NCI-H69 (cell line): ENCODE measurements around the gene HSD17B12.
A peak's percentile ranks its signal among the peaks of the same experiment; 100 is the strongest.

Source experiments
- DNase-seq: peaks from one replicate; lab custom pipeline; 2025; lab: John Stamatoyannopoulos, UW

The HSD17B12 gene

DNA sequence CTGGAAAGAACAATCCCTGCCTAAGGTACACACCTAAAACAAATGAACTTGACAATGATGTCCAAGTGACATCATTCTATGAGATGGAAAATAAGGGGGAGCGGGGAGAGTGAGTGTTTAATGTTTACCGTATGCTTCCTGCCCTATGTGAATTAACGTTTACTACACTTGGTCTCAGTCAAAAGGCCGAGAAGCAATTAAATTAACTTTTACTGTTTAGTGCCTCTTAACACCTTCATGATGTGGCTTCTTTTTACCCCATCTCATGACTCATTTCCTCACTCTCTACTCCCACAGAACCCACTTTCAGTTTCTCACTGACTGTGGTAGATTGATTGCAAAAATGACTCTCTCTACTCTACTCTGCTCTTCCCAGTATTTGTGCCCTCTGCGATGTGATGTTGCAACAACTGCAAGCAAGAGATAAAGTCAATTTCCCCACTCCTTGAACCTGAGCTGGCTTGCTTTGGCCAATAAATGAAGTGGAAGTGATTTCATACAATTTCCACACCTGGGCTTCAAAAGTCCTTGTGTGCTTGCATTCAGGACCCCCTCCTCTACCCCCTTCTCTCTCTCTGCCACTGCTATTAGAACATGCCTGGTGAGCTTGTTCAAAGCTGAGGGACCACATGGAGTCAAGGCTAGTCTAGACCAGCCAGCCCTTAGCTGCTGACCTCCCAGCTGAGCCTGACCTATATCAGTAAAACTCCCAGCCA is 188.5 kb downstream of the HSD17B12 start:
- DNase-seq, result peak; percentile 13

- DNase-seq, result no peak
These were observed 190.5 kb downstream of the HSD17B12 start for GRCh38 chr11:43871051-43871450.

GRCh38 chr11:43872995-43873394 is 192.5 kb downstream of the HSD17B12 start:
- no peak for DNase-seq

DNA sequence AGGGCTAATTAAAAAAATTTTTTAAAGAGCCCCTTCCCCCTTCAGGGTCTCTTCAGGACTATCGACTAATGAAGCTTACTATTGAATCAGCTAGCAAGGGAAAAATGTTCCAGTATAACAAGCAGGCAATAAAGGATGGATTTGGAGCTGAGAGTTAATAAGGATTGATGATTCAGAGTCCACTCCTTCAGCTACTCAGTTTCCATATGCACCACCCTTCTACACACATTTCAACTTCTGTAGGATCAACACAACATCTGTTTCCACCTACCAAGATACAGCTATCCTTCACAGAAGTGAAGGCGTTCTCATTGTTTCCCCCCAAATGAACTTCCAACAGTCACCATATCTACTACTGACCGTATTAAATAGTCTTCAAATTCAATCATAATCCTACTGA is 193.5 kb downstream of the HSD17B12 start:
- DNase-seq, result no peak

- no peak for DNase-seq
These were observed 194.2 kb downstream of the HSD17B12 start for GRCh38 chr11:43874738-43875137.

- peak; percentile 48 for DNase-seq
These were observed 199.5 kb downstream of the HSD17B12 start for GRCh38 chr11:43879789-43880639.

DNA sequence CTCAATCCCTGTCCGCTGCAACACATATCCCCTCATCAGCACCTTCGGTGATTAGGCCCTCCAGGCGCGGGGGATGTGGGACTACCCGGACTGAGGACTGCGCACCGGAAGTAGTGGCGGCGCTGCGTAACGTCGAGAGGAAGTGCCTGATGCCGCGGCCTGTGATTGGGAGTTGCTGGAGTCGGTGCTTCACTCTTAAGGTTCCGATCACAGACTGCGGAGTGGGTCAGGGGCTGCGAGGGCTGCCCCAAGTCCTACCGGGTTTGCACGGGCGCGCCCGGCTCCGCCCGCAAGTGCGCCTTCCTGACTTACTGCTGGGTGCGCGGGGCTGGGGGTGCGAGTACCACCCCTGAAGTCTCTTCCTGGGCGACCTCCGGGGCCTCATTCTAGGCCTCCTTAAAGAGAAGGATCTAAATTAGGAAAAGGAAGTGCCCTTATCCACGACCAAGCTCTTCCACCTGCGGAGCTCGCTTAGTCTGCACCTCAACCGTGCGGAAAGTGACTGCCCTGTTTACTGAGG is 200.2 kb downstream of the HSD17B12 start, which contains the start of gene ALKBH3:
Gene ALKBH3 (plus strand): TSS at position 192 of the 520 bp plus-strand sequence. CDS start 1,822 bp downstream, outside the sequence.
- DNase-seq, result peak; percentile 98

- DNase-seq, result no peak
These were observed 212.3 kb downstream of the HSD17B12 start for GRCh38 chr11:43892851-43893250.

GRCh38 chr11:43894546-43894945 is 214.0 kb downstream of the HSD17B12 start:
- no peak for DNase-seq

GRCh38 chr11:43895601-43896000 is 215.1 kb downstream of the HSD17B12 start:
- no peak for DNase-seq

DNA sequence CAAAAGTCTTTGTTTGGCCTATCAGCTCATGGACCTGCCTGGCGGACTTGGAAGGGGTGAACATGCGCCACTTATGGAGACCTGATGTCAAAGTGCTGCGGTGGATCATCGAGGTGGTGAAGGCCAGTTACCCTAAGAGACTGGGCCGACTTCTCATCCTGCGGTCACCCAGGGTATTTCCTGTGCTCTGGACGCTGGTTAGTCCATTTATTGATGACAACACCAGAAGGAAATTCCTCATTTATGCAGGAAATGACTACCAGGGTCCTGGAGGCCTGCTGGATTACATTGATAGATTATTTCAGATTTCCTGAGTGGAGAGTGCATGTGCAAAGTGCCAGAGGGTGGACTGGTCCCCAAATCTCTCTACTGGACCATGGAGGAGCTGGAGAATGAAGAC is 218.0 kb downstream of the HSD17B12 start:
- DNase-seq, result no peak

DNA sequence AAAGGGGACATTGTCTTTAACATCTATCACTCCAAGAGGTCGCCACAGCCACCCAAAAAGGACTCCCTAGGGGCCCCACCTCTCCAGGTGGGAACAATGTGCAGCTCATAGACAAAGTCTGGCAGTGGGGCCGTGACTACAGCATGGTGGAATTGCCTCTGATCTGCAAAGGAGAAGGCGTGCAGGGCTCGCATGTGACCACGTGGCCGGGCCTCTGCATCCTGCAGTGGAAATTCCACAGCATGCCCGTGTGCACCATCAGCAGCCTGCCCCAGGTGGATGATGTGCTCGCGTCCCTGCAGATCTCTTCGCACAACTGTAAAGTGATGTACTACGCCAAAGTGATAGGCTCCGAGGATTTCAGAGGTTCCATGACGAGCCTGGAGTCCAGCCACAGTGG is 218.6 kb downstream of the HSD17B12 start:
- DNase-seq, result no peak

DNA sequence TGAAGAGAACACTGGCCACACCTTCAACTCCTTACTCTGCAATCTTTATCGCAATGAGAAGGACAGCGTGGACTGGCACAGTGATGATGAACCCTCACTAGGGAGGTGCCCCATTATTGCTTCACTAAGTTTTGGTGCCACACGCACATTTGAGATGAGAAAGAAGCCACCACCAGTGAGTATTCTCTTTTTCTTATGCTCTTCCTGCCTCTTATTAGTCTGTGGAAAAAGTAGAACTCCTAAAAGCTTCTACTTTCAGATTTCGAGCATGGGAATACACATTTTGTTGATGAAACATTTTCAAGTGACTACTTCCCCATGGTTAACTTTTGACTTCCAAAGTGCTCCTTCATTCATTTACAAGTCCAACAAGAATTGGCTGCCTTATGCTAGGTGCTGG is 221.0 kb downstream of the HSD17B12 start:
- no peak for DNase-seq

- DNase-seq, result no peak
These were observed 222.5 kb downstream of the HSD17B12 start for GRCh38 chr11:43903078-43903477.

DNA sequence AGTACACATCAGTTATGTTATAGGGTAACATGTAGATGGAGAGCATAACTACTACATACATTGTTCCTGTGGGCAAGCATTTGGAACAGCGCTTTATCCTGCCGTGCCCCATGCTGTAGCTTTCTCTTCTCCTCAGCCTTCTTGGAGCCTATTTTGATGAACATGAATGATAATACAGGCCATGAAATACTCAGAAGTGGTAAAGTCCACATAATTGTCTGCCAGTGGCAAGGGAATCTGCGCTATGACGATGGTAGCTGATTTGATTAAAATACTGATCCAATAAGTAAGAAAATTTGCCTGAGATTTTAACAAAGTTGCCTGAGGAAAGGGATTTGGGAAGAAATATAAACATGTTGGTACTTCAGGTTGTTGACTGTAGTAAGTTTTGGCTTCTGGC is 223.4 kb downstream of the HSD17B12 start:
- no peak for DNase-seq

GRCh38 chr11:43904742-43905535 is 224.4 kb downstream of the HSD17B12 start:
- DNase-seq, result no peak

GRCh38 chr11:43905813-43906241 is 225.3 kb downstream of the HSD17B12 start:
- DNase-seq, result peak; percentile 43
